HG03039 (cell line): ENCODE results near the gene PTX4.

ENCODE experiments used
- ATAC-seq: cut with Tn5 transposase; IDR thresholded peaks from one replicate; pipeline ENCODE4 v1.9.1; 2021; ENCODE audit warnings: mild to moderate bottlenecking, moderate library complexity; ENCODE audit not compliant: unreplicated experiment

The PTX4 gene

DNA sequence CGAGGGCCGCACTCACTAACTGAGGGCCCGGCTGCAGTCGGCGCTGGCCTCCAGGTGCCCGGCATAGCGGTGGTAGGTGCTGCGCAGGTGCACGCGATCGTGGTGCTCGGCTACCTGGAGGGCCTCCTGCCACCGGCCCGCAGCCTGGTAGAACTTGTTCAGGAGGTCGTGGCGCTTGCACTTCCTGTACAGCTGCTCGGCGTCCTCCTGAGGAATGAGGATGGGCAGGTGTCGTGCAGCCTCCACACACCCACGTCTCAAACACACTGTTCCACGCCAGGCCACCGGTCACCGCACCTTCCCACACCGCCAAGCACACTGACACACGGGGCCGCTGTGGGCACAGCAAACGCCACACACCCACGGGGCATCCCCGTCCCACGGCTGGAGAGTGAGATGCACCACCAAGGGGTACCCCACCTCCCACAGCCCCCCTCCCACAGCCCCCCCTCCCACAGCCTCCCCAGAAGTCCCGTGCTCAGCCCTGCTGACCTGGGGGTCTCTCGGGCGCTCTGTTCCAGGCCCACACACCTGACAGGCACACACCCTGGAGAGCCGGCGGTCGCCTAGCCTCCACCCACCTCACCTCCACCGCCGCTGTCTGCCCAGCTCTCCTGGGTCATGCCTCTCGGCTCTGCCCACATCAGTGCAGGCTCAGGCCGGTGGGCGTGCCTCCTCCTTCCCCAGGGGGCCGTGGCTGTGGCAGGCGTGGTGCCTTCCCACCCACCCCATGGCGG is 37.3 kb upstream of the PTX4 start:
- ATAC-seq: no peak

- ATAC-seq: no peak
Measured at GRCh38 chr16:1524366-1524765, 35.6 kb upstream of the PTX4 start.

GRCh38 chr16:1523581-1524245 is 35.0 kb upstream of the PTX4 start:
- ATAC-seq: no peak

DNA sequence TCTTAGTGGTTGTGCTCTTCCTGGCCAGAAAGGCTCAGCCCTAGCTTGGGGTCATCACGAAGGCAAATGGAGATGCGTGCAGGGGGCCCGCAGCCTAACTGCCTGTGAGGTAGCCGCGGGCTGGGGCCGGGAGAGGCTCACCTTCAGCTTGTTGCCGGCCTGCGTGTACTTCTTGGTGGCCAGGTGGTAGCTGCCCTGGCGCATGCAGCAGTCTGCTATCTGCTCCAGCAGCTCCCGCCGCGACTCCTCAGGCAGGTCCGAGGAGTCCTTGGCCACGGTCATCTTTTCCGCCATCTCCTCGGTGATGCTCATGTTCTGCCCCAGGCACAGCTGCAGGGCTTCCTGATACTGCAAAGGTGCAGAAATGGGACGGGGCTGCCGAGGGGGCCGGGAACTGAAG is 31.7 kb upstream of the PTX4 start:
- no peak for ATAC-seq

- no peak for ATAC-seq
Measured at GRCh38 chr16:1519831-1520230, 31.1 kb upstream of the PTX4 start.

- ATAC-seq: no peak
Measured at GRCh38 chr16:1518626-1519135, 29.9 kb upstream of the PTX4 start.

DNA sequence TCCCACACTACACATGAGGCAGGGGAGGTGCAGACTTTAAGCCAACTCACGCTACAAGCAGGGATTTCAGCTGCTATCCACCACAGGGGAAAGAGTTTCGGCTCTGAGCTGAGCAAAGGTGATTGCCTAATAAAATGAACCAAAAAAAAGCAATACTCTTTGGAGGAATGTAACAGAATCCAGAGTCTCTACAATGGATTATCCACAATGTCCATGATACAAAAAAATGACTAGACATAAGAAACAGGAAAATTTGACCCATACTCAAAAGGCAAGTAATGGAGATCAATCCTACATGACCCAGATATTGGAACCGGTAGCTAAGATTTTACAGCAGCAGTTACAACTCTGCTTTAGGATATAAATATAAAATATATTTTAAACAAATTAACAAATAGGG is 25.8 kb upstream of the PTX4 start:
- ATAC-seq: no peak

DNA sequence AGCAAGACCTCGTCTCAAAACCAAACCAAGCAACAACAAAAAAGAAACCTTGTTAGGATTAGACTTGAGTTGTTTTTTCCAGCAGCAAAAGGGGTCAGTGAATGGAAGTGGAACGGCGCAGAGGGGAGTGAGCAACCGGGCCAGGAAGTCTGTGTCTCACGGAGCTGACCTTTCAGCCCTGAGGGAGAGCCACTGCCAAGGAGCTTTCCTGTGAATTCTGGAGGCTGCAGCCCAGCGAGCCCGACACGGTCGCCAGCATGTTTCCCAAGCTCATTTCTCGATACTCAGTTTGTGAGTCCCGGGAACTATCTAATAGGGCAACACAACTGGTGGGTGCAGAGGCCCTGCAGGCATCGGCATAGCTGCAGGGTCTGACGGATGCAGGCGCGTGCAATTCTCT is 24.0 kb upstream of the PTX4 start:
- no peak for ATAC-seq

GRCh38 chr16:1511662-1512569 is 23.2 kb upstream of the PTX4 start:
- no peak for ATAC-seq

GRCh38 chr16:1510941-1511351 is 22.2 kb upstream of the PTX4 start:
- ATAC-seq: no peak

- no peak for ATAC-seq
Measured at GRCh38 chr16:1510272-1510671, 21.5 kb upstream of the PTX4 start.

- no peak for ATAC-seq
Measured at GRCh38 chr16:1509307-1510221, 20.8 kb upstream of the PTX4 start.

- ATAC-seq: no peak
Measured at GRCh38 chr16:1508494-1509187, 19.9 kb upstream of the PTX4 start.

GRCh38 chr16:1506494-1507213 is 17.9 kb upstream of the PTX4 start:
- ATAC-seq: no peak

- ATAC-seq: no peak
Measured at GRCh38 chr16:1505912-1506311, 17.2 kb upstream of the PTX4 start.

DNA sequence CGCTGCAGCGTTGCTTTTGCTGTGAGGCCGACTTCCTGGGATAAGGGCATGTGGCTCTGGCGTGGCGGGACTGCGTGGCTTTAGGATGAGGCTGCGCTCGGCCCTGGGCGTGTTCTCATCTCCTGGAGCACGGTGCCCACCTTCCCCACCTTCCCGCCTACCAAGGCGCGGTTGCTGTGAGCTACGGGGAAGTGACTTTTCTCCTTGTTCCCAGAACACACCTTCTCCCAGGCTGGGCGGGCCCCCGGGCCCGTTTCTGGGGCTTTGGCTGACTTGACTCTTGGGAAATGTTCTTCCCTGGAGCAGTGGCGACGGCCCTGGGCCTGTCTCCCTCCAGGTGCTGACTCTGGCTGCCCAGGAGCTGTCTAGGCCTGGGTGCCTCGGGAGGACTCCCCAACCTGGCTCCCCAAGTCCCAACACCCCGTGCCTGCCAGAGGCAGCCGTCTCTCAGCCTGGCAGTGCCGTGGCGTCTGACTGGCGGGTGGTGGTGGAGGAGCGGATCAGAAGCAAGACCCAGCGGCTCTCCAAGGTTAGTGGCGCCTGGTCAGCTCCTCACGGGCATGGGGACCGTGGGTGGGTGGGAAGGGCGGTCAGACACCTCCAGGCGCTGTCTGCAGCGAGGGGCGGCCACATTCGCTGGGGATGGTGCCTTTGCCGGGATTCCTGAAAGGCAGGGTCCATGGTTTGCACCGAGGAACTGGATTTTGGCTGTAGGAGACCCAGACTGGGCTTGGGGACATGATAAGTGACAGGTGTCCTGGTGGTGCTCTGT is 16.5 kb upstream of the PTX4 start:
- ATAC-seq: no peak

DNA sequence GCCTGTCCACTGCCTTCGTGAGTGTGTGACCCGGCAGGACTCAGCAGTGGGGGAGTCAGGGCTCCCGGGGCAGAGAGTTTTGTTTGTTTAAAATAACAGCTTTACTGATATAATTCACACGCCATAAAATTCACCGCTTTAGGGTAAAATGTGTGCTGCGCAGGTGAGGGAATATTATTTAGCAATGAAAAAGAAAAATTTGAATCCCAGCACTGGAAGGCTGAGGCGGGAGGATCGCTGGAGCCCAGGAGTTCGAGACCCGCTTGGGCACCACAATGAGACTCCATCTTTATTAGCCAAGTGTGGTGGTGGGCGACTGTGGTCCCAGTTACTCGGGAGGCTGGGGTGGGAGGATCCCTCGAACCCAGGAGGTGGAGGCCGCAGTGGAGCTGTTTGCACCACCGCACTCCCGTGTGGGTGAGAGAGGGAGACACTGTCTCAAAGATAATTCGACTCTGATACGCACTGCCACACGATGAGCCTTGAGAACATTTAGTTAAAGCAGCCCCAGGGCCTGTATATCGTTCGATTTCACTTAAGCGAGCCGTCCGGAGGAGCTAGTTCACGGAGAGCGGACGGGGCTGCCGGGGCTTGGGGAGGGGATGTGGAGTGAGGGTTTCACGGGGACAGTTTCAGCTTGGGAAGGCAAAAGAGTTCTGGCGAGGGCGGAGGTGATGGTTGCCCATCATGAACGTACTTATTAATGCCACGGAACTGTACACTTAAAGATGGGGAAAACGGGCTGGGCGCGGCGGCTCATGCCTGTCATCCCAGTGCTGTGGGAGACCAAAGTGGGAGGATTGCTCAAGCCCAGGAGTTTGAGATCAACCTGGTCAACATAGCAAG is 14.6 kb upstream of the PTX4 start:
- ATAC-seq: no peak
